WERI-Rb-1 (cell line): ENCODE results near the gene ENTHD1.

Experiments used
- DNase-seq: peaks from one replicate; pipeline ENCODE4 v3.0.0-alpha.2; 2020
- H3K27ac ChIP-seq: fragments of 250-450 bp; sonication (Bioruptor Pico); 2 replicates; pipeline ENCODE4 v1.5.1; 2020; ENCODE audit warnings: mild to moderate bottlenecking, moderate library complexity
- H3K27me3 ChIP-seq: fragments of 250-450 bp; sonication (Bioruptor Pico); 2 replicates; pipeline ENCODE4 v1.5.1; 2021; ENCODE audit warnings: mild to moderate bottlenecking, low read depth, moderate library complexity; ENCODE audit not compliant: insufficient read depth, severe bottlenecking
- H3K36me3 ChIP-seq: fragments of 250-450 bp; sonication (Bioruptor Pico); 2 replicates; pipeline ENCODE4 v1.5.1; 2020; ENCODE audit warnings: mild to moderate bottlenecking, moderate library complexity
- H3K4me3 ChIP-seq: 2 replicates; pipeline ENCODE4 v1.5.1; 2011; ENCODE audit warnings: low read depth, mild to moderate bottlenecking, control low read depth, low read length
- H3K9me3 ChIP-seq: fragments of 250-450 bp; sonication (Bioruptor Pico); 2 replicates; pipeline ENCODE4 v1.5.1; 2021; ENCODE audit warnings: mild to moderate bottlenecking, moderate library complexity; ENCODE audit not compliant: severe bottlenecking
- TF ChIP-seq, protein P1 (sequence below): IDR thresholded peaks from 2 replicates; pipeline ENCODE4 v1.5.1; 2011; ENCODE audit warnings: low read depth, mild to moderate bottlenecking, control low read depth, inconsistent platforms, low read length

The ENTHD1 gene

DNA sequence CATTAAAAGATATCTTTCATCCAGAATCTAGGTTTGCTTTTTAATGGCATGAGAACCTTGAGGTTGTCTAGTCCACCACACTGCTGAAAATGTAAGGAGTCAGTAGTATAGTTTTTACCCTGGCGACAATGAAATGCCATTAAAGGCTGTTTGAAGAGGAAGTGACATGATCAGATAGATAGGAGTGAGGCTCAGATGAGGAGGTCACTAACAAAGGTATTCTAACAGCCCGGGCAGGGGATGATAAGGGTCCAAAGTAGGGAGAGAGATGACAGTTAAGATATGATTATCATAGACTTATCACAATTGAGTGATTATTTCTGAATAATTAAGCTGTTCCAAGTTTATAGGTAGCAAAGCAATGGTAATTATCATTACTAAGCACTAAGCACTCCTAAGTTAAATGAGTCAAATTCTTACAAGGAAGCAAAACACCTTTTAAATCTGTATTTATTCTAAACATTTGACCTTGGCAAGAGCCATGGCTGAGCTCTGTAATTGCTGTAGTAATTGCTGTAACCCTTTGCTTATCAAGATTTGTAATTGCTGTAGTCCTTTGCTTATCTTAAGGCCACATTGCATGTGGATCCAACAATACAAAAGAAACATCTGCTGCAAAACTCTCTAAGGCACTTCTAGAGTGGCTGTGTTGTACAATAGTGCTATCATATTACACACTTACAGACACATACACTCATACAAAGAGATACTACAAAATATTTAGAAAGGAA lies 92.6 kb downstream of the ENTHD1 start:
- Histone ChIP-seq H3K27ac (no peak overlapping the region), H3K27me3 (no peaks in the 10 kb centered on the region), H3K4me3 (no peak overlapping the region), H3K36me3 (no peaks in the 10 kb centered on the region), H3K9me3 (peaks cover 15% of the 10 kb centered on the region)
- TF ChIP-seq, protein P1, sequence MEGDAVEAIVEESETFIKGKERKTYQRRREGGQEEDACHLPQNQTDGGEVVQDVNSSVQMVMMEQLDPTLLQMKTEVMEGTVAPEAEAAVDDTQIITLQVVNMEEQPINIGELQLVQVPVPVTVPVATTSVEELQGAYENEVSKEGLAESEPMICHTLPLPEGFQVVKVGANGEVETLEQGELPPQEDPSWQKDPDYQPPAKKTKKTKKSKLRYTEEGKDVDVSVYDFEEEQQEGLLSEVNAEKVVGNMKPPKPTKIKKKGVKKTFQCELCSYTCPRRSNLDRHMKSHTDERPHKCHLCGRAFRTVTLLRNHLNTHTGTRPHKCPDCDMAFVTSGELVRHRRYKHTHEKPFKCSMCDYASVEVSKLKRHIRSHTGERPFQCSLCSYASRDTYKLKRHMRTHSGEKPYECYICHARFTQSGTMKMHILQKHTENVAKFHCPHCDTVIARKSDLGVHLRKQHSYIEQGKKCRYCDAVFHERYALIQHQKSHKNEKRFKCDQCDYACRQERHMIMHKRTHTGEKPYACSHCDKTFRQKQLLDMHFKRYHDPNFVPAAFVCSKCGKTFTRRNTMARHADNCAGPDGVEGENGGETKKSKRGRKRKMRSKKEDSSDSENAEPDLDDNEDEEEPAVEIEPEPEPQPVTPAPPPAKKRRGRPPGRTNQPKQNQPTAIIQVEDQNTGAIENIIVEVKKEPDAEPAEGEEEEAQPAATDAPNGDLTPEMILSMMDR: no peak
- DNase-seq: no peak

- Histone ChIP-seq H3K27me3 (no peaks in the 10 kb centered on the region), H3K27ac (no peak overlapping the region), H3K4me3 (no peak overlapping the region), H3K36me3 (no peaks in the 10 kb centered on the region), H3K9me3 (peaks cover 15% of the 10 kb centered on the region)
- TF ChIP-seq, protein P1: no peak
- no peak for DNase-seq
These were observed 95.9 kb downstream of the ENTHD1 start for GRCh38 chr22:39797528-39798147.

DNA sequence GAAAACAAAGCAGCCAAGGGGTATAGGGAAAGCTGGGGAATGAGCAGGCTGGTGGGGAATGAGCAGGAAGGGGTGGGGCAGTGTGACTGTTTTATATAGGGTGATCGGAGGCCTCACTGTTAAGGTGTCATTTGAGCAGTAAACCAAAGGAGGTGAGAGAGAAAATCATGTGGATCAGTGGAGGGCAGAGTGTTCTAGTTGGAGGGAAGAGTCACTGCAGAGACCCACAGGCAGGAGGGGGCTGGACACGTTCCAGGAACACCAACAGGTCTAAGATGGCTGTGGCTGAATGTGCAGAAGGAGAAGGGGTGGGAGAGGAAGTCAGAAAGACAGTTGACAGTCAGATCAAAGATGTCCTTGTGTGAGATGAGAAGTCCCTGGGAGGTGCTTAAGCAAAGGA lies 103.8 kb downstream of the ENTHD1 start:
- H3K9me3 ChIP-seq: no peaks in the 10 kb centered on the region
- TF ChIP-seq, protein P1: no peak
- no peak for DNase-seq
- H3K36me3 ChIP-seq: no peaks in the 10 kb centered on the region
- H3K27ac ChIP-seq: no peak overlapping the region
- no peak overlapping the region for H3K4me3 ChIP-seq
- no peaks in the 10 kb centered on the region for H3K27me3 ChIP-seq

DNA sequence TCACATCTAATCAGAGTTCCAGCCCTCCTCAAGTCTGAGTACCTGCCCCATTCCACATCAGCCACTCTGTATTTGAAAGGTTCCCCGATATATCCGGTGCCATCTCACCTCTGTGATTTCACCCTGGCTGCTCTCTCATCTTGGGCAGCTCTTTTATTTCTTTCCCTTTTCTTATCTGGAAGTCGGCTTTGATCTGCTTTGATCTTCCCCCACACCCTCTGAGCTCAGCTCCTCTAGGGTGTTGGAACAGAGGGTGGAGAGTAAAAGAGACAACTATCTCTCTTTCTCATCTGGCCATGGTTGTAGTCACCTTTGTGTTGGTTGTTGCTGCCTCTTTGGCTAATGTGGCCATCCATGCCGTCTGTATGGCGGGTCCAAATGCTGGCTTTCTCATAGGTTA lies 108.3 kb downstream of the ENTHD1 start:
- no peak overlapping the region for H3K4me3 ChIP-seq
- no peaks in the 10 kb centered on the region for H3K36me3 ChIP-seq
- no peak overlapping the region for H3K27ac ChIP-seq
- no peaks in the 10 kb centered on the region for H3K9me3 ChIP-seq
- DNase-seq: no peak
- H3K27me3 ChIP-seq: no peaks in the 10 kb centered on the region
- TF ChIP-seq, protein P1: no peak

- Histone ChIP-seq H3K9me3 (no peaks in the 10 kb centered on the region), H3K27me3 (no peaks in the 10 kb centered on the region), H3K4me3 (no peak overlapping the region), H3K27ac (no peak overlapping the region), H3K36me3 (no peaks in the 10 kb centered on the region)
- TF ChIP-seq, protein P1: no peak
- no peak for DNase-seq
These were observed 115.7 kb downstream of the ENTHD1 start for GRCh38 chr22:39777716-39778454.
